Gastrocnemius medialis (tissue), 4 donors: ENCODE data around the gene STUB1.

Experiments
- CTCF ChIP-seq, 5 experiments: fragments of 450-650 bp in 3 of 5; fragments of 200-600 bp in 2 of 5; sonication (generic) in 2 of 5; IDR thresholded peaks in 4 of 5; conservative IDR thresholded peaks in 1 of 5; 1 replicate in 4 of 5; 2 replicates in 1 of 5; pipeline ENCODE4 v1.5.1; 2016 to 2019; ENCODE audit warnings: antibody characterized with exemption in 5 of 5, mild to moderate bottlenecking in 3 of 5, moderate library complexity in 3 of 5
- POLR2A ChIP-seq, 2 donors: fragments of 450-650 bp; IDR thresholded peaks; one replicate each; pipeline ENCODE4 v1.6.1; 2017; ENCODE audit warnings: antibody characterized with exemption in 2 of 2, mild to moderate bottlenecking in 2 of 2, moderate library complexity in 2 of 2

- TF ChIP-seq CTCF (IDR thresholded peaks at IDR 0.05 in 4 of 5, conservative IDR thresholded peaks at IDR 0.05 in 1 of 5): no peak
- TF ChIP-seq POLR2A (IDR thresholded peaks at IDR 0.05): no peak
Measured at GRCh38 chr16:721765-722540, 41.7 kb downstream of the STUB1 start.
